Measurements from ENCODE around the gene ZFR2.

GRCh38 chr19:3771906-3772455 lies 96.9 kb downstream of the ZFR2 start, which contains the start of gene RAX2:
- no peak for TF ChIP-seq EZH2phosphoT487 (IDR thresholded peaks at IDR 0.05; ENCODE audit: insufficient read depth, low read depth)
- no peak for TF ChIP-seq EZH2 (IDR thresholded peaks at IDR 0.05; ENCODE audit: insufficient read depth, poor library complexity, severe bottlenecking)

Measured in GM23248 (cell line).